Measurements from ENCODE around the gene DBET.
"Not testable (repeated sequence)": the region's sequence is repeated elsewhere in the genome, so short reads cannot be mapped to it uniquely, and the experiment has no call there.

The DBET gene

DNA sequence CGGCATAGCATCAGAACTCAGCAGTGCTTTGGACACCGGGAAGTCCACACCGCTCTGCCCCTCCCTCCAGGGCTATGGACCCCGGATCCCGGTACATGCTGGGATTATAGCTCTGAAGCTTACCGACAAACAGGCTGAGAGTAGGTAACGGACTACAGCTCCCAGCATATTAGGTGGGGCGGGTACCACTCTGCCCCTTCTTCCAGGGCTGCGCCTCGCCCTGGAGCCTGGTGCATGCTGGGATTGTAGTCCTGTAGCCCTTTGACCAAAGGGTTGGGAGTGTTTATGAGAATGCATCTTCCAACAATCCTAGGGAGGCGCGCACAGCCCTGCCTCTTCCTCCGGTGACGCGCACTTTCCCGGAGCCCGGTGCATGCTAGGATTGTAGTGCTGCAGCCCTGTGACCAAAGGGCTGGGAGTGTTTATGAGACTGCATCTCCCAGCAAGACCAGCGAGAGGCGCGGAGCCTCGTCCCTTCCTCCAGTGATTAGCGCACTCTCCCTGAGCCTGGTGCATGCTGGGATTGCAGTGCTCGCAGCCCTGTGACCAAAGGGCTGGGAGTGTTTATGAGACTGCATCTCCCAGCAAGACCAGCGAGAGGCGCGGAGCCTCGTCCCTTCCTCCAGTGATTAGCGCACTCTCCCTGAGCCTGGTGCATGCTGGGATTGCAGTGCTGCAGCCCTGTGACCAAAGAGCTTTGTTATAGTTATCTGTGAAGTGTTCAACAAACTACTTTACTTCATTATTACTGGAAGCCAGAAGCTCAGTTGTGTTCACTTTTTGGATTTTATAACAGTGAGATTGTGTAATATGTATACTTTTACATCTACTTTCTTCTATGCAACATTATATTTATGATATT lies 14.7 kb upstream of the DBET start:
- DNase-seq = not testable (repeated sequence)

DNA sequence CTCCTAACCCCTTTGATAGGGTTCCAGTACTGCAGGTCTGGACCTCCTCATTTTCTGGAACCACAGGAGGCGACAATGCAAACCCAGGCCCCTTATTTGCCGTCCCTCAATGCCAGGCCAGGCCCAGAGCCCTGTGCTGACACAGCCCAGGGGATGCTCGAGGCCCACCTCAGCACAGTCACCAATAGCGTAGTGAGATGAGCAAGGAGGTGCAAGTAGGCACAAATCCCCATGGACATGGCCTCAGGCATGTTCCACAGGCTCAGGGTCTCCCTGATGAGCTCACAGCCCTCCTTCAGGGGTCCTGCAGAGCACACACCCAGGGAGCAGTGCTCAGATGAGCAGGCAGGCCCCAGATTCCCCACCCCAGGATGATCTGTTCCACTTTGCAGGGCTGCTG lies 5.3 kb upstream of the DBET start:
- not testable (repeated sequence) for DNase-seq

DNA sequence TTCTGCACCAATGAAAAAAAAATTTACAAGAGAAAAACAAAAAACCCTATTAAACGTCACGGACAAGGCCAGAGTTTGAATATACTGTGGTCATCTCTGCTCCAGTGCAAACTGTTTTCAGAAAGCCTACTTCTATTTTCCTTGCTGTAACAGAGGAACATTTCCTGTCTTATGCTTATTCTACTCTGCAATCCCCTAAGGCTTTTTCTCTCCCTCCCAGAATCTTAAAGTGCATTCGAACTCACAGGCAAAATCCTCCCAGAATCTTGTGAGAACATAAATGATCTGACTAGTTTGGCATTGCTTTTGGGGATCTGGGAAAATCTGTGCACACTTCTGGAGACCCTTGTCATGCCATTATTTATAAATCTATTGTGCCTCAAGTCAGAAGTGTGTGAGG lies 503 bp downstream of the DBET start:
- DNase-seq = not testable (repeated sequence)

DNA sequence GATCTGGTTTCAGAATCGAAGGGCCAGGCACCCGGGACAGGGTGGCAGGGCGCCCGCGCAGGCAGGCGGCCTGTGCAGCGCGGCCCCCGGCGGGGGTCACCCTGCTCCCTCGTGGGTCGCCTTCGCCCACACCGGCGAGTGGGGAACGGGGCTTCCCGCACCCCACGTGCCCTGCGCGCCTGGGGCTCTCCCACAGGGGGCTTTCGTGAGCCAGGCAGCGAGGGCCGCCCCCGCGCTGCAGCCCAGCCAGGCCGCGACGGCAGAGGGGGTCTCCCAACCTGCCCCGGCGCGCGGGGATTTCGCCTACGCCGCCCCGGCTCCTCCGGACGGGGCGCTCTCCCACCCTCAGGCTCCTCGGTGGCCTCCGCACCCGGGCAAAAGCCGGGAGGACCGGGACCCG lies 4.0 kb downstream of the DBET start:
- not testable (repeated sequence) for DNase-seq

DNA sequence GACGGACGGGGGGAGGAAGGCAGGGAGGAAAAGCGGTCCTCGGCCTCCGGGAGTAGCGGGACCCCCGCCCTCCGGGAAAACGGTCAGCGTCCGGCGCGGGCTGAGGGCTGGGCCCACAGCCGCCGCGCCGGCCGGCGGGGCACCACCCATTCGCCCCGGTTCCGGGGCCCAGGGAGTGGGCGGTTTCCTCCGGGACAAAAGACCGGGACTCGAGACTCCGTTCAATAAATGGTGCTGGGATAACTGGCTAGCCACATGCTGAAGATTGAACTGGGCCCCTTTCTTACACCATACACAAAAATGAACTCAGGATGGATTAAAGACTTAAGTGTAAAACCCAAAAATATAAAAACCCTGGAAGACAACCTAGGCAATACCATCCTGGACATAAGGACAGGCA lies 28.8 kb downstream of the DBET start:
- not testable (repeated sequence) for DNase-seq

DNA sequence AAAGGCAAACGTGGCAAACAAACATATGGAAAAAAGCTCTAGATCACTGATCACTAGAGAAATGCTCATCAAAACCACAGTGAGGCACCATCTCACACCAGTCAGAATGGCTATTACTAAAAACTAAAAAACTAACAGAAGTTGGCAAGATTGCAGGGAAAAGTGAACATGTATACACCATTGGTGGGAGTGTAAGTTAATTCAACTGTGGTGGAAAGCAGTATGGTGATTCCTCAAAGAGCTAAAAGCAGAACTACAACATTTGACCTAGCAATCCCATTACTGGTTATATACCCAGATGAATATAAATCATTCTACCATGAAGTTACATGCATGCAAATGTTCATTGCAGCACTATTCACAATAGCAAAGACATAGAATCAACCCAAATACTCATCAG lies 29.7 kb downstream of the DBET start:
- not testable (repeated sequence) for DNase-seq

DNA sequence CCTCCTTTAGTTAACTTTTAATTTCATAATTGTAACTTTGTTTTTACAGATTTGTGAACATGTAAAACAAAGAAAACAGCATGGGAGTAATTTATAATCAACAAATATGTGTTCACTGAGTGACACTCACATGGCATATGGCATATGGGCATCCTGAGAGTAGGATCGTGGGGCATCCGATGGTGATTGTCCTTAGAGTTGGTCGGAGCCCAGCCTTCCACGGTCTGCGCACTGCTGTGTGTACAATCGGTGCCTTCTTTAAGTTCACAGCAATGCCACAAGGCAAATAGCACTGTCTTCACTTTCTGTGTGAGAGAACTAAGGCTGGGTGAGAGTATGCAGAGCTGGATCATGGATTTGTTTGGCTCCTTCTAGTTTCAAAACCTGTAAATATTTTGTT lies 31.0 kb downstream of the DBET start:
- DNase-seq = not testable (repeated sequence)

DNA sequence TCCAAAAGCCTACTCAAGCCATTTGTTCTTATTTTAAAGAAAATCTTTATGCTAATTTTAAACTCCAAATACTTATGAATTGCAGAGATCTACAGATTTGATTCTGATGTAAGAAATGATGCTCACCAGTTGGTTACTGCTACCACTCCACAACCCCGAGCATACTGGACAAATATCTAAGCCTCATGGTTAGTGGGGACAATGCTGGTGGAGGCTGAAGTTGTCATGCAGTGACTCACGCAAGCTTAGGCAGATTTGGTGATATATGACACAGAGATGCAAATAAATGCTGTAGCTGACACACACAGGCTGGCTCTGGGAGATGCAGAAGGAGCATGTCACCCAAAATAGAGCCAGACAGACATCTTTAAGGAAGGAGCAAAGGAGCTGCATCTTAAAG lies 35.3 kb downstream of the DBET start:
- DNase-seq = not testable (repeated sequence)

DNA sequence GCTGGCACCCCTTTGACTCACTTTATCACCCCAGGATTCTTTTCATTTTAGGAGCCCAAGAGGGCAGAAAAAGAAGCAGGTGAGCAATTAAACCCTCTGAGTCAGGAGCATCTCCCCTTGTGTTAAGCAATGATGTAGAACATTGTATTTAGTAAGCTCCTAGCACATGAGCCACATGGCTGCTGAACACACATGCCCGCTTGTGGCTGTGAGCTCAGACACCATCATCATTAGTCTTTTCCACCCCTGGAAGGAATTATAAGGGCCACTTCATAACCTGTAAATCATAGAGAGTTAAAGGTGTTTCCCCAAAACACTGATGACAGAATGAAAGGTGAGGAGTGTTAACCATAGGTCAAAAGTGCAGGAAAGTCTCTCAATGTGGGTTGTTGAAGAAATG lies 37.2 kb downstream of the DBET start:
- DNase-seq = not testable (repeated sequence)

DNA sequence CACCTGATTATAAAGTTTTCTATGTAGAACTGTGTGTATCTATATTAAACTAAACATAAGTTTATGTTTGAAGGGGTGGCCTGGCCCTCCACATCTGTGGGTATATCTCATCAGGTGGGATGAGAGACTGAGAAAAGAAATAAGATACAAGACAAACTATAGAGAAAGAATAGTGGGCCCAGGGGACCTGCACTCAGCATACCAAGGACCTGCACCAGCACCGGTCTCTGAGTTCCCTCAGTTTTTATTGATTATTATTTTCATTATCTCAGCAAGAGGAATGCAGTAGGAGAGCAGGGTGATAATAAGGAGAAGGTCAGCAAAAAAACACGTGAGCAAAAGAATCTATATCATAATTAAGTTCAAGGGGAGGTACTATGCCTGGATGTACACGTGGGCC lies 41.9 kb downstream of the DBET start:
- DNase-seq = peak; percentile 1

DNA sequence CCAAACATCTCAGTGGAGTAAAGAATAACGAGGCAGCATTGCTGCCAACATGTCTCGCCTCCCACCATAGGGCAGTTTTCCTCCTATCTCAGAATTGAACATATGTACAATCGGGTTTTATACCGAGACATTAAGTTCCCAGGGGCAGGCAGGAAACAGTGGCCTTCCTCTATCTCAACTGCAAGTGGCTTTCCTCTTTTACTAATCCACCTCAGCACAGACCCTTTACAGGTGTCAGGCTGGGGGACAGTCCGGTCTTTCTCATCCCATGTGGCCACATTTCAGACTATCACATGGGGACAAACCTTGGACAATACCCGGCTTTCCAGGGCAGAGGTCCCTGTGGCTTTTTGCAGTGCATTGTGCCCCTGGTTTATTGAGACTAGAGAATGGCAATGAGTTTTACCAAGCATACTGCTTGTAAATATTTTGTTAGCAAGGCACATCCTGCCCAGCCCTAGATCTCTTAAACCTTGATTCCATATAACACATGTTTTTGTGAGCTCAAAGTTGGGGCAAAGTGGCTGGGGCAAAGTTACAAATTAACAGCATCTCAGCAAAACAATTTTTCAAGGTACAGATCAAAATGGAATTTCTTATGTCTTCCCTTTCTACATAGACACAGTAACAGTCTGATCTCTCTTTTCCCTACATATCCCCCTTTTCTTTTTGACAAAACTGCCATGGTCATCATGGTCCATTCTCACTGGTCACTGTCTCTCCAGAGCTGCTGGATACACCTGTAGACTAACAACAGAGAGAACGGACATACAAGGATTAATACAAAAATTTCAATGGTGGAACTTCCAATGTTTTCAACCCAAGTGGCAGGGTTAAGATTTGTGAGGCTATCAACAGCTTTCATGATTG lies 42.5 kb downstream of the DBET start:
- DNase-seq = peak; percentile 4

DNA sequence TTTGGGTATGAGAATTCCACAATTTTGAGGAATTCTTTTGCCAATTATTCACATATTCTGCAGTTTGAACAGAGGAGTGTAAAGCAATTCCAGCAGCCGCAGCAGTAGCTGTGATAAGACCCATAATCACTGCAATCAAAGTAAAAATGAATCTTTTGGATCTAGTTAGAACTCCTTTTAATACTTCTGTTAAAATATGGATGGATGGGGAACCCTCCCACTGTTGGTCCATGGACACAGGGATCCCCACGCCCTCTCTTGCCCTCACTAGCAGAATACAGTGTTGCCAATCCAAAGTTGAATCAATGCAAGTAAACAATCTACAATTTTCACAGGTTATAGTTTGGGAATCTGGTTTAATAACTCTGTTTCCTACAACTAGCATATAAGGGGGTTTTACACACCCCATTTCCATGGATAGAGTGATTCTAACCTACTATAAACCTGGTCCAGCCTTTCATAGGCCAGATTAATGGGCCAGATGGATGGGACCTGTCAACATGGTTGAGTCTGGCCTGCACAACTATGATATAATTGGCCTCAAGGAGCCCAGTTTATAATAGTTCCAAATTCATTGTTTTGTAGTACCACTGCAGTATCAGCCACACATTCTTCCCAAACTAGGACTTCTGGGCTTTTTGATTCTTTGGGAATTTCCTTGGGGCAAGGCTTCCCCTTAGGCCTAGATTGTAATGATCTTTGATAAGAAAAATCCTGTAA lies 43.6 kb downstream of the DBET start:
- not testable (repeated sequence) for DNase-seq

DNA sequence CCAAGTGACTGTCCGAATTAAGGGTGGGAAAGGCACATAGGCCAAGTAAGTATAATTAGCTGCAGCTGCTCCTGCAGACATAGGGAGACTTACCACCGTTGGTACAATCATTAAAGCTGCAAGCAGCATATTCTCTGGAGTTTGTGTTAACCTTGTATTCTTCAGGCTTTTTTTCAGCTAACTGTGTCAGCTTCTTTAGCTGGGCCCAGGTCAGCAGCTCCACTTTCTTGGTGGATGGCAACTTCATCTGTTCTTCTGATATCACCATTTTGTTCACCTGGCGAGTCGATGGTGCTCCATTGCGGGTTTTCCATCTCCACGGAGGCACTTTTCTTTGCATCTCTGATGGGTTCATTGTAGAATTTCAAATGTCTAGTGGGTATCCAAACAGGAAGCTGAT lies 44.5 kb downstream of the DBET start:
- peak; percentile 0 for DNase-seq

DNA sequence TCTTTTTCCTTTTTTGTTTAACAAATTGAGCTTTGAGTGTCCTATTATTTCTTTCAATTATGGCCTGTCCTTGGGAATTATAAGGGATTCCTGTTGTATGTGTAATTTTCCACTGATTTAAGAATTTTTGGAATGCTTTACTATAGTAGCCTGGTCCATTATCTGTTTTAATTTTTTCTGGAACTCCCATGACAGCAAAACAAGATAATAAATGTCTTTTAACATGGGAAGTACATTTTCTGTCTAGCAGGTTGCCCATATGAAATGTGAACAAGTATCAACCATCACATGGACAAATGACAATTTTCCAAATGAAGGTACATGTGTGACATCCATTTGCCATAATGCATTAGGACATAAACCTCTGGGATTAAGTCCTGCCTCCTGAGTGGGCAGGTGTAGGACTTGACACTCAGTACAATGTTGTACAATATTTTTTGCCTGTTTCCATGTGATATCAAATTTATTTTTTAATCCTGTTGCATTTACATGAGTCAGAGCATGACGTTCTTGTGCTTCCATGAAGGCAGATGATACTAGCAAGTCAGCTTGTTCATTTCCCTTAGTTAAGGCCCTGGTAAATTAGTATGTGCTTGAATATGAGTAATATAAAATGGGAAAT lies 45.2 kb downstream of the DBET start:
- DNase-seq = not testable (repeated sequence)

DNA sequence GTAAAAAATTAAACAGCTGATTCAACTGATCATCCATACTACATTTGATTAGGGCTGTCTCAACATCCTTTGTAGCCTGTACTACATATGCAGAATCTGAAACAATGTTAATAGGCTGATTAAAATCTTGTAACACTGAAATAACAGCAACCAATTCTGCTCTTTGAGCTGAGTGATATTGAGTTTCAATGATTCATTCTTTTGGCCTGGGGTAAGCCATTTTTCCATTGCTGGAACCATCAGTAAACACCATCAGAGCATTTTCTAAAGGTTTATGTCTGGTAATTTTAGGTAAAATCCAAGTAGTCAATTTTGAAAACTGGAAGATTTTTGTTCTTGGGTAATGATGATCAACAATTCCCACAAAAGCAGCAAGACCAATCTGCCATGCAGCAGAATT lies 45.7 kb downstream of the DBET start:
- DNase-seq = not testable (repeated sequence)

DNA sequence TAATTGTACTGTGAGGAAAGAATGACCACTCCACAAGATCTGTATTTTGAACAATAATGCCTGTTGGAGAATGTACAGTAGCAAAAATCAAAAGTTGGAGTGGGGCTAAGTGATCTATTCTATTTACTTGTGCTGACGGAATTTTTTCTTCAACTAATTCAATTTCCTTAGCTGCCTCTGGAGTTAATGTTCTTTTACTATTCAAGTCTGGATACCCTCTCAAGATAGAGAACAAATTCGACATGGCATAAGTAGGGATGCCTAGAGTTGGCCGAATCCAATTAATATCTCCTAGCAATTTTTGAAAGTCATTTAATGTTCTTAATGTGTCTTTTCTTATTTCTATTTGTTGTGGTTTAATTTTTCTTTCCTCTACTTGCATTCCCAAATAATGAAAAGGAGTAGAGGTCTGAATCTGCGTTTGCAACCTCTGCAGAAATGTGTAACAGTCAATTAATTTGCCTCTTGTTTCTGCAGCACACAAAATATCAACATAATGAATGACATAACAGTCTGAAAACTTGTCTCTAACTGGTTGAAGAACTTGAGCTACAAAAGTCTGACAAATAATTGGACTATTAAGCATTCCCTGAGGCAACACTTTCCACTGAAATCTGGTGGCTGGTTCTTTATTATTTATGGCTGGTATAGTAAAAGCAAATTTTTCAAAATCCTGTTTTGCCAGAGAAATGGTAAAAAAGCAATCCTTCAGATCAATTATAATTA lies 46.4 kb downstream of the DBET start:
- not testable (repeated sequence) for DNase-seq

DNA sequence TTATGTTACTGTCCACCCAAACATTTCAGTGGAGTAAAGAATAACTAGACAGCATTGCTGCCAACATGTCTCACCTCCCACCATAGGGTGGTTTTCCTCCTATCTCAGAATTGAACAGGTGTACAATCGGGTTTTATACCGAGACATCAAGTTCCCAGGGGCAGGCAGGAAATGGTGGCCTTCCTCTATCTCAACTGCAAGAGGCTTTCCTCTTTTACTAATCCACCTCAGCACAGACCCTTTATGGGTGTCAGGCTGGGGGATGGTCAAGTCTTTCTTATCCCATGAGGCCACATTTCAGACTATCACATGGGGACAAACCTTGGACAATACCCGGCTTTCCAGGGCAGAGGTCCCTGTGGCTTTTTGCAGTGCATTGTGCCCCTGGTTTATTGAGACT lies 48.6 kb downstream of the DBET start:
- not testable (repeated sequence) for DNase-seq

DNA sequence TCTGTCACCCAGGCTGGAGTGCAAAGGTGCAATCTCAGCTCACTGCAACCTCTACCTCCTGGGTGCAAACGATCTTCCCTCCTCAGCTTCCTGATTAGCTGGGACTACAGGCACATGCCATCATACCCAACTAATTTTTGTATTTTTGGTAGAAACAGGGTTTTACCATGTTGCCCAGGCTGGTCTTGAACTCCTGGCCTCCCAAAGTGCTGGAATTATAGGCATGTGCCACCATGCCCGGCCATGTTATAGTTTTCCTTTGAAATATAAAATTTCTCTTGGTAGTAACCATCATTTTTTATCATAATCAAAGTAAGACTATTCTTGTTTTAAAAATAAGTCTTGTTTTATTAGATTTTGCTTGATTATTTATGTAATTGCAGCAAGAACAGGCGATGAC lies 50.7 kb downstream of the DBET start:
- DNase-seq = not testable (repeated sequence)
